ENCODE data around the gene BCAS3.
"Not testable (repeated sequence)": the region's sequence is repeated elsewhere in the genome, so short reads cannot be mapped to it uniquely, and the experiment has no call there.

The BCAS3 gene

DNA sequence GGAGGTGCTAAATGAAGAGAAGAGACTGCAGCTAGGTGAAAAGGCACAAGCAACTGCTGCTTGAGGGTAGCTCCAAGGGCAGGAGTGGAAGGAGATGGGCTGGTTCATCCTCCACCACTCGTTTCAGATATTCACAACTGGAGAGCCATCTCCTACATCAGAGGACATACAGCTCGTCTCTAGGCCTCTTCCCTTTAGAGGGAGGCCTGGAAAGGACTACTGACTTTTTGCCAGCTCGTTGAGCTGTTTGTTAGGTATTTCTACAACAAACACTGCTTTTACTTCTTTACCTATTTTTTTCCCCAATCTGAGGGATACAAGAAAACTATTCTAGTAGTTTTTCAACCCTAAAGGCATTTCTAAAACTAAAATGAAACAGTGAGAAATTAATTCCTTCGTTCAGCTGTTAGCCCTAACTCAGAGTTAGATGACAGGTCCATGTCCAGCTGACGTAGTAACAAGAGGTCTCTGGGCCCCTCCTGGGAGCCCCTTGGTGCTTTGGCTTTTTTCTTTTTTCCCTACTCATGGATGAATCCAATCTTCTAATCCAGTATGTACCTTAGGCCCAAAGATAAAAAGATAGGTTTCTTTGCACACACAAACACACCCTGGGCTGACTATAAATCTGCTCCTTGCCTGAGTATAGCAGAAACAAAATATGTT, 674.2 kb downstream of the BCAS3 start:
- no peaks in the 10 kb centered on the region for H3K36me3 ChIP-seq (ENCODE audit: insufficient read depth, low read length)
- no peaks in the 10 kb centered on the region for H3K9me3 ChIP-seq (ENCODE audit: low read length)
- H3K4me1 ChIP-seq (ENCODE audit: insufficient read depth, low read length), result no peaks in the 10 kb centered on the region
- H3K27ac ChIP-seq (ENCODE audit: low read depth, low read length), result no peak overlapping the region
- no peak overlapping the region for H3K9ac ChIP-seq (ENCODE audit: low read length)
- H3K4me3 ChIP-seq (ENCODE audit: low read depth in 1 of 2, low read length in 2 of 2), result no peak overlapping the region
- H3K27me3 ChIP-seq (ENCODE audit: control insufficient read depth in 1 of 2, insufficient read depth in 2 of 2, low read length in 2 of 2), result no peaks in the 10 kb centered on the region

DNA sequence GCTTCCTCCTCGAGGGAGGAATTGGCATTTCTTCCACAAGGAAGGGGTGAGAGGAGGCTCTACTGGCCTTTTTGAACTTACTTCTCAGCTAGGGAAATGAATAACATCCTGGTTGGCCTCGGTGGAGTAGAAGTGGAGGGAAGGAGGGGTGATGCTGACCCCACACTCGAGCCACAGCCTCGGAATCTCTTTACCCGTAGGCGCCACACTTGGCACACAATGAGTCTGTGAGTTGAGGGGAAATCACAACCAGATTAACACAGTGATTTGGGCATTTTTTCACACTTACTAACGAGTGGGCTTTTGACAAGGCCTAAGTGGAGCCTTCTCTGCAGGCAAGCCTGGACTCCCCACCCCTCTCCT, 674.7 kb downstream of the BCAS3 start:
- H3K27me3 ChIP-seq (ENCODE audit: control insufficient read depth in 1 of 2, insufficient read depth in 2 of 2, low read length in 2 of 2), result no peaks in the 10 kb centered on the region
- no peaks in the 10 kb centered on the region for H3K36me3 ChIP-seq (ENCODE audit: insufficient read depth, low read length)
- no peak overlapping the region for H3K9ac ChIP-seq (ENCODE audit: low read length)
- no peaks in the 10 kb centered on the region for H3K4me1 ChIP-seq (ENCODE audit: insufficient read depth, low read length)
- H3K9me3 ChIP-seq (ENCODE audit: low read length), result no peaks in the 10 kb centered on the region
- H3K27ac ChIP-seq (ENCODE audit: low read depth, low read length), result no peak overlapping the region
- no peak overlapping the region for H3K4me3 ChIP-seq (ENCODE audit: low read depth in 1 of 2, low read length in 2 of 2)

DNA sequence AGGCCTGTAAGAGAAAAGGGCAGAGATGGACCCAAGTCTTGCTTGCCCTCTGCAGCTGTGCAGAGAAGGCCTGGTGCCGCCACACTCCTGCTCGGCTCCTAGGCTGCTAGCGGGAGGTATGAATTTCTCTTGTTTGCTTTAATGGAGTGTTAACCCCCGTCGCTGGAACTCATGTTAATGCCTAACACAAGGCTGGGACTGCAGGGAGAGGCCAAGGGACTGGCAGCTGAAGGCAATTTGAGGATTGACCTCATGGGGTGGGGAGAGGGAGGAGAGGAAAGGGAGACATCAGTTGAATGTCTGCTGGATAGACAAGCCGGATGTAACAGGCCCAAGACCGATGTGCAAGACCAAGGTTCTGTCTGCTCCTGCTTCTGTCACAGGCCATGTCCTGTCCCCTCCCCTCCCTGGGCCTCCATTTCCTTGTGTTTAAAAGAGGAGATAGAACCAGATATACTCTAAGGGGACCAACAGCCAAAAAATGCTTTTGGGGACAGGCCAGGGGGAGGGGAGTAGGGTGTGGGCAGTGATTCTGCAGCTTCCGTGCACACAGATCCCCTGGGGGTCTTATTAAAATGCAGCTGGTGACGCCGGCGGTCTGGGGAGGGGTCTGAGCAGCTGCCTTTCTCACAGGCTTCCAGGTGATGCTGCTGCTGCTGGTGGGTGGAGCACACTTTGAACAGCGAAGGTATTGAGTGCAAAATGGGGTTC, 675.3 kb downstream of the BCAS3 start:
- Histone ChIP-seq H3K4me1 (ENCODE audit: insufficient read depth, low read length) (no peaks in the 10 kb centered on the region), H3K27me3 (ENCODE audit: control insufficient read depth in 1 of 2, insufficient read depth in 2 of 2, low read length in 2 of 2) (no peaks in the 10 kb centered on the region), H3K27ac (ENCODE audit: low read depth, low read length) (no peak overlapping the region), H3K4me3 (ENCODE audit: low read depth in 1 of 2, low read length in 2 of 2) (no peak overlapping the region), H3K9ac (ENCODE audit: low read length) (no peak overlapping the region), H3K9me3 (ENCODE audit: low read length) (no peaks in the 10 kb centered on the region), H3K36me3 (ENCODE audit: insufficient read depth, low read length) (no peaks in the 10 kb centered on the region)

DNA sequence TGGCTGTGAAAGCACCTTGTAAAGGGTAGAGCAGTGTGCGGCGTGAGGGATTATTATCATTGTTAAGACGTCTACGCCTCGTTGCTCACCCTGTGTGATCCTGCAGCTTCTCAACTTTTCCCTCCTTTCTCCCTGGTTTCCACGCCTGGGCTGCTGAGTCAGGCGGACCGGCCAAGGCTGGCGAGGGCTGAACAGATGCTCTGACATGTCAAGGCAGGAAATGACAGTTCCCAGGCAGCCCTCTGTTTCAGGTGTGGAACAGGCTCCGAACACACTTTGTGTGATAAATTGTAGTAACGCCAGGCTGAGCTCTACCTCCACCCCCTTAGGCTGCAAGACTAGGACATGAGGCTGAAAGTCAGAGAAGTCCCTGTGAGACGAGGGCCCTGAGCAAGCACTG, 676.0 kb downstream of the BCAS3 start:
- H3K36me3 ChIP-seq (ENCODE audit: insufficient read depth, low read length), result no peaks in the 10 kb centered on the region

DNA sequence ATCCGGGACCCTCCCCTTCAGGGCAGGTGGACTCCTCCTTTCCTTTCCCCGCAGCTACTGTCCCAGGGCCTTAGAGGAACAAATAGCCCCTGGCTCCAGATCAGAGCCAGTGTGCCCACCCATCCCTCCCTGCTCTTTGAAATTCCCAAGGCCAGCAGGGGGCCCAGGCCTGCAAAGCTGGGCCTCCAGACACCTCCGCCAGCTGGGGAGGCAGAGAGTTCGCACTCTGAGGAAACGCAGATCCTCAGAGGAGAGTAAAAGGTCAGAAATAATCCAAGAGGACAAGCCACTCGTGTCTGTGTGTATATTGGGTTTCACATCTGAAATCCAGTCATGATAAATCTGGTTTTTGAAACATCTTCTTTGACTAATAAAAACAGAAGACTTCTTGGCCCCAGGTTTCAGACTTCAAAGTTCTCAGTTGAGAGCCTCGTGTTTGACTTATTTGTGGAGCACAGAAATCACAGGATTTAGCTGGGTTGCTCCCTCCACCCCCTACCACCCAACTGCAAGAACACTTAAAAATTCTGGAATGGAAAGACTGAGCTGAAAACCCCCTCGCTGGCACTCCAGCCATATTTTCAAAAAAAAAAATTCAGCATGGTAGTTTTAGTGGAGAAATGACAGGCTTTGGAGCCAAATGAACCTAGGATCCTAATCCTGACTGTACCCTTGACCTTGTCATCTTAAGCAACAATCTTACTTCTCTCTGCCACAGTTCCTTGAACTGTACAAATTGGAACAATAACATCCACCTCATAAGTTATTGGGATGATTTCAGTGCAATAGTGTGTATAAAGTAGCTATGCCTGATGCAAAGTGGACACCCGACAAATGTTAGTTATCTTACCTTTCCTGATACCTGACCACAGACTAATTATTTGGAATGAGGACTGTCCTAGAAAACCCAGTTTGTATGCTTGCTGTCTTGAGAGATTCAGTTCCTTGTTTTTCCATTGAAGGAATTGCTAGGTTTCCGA, 677.5 kb downstream of the BCAS3 start:
- H3K4me3 ChIP-seq (ENCODE audit: low read depth in 1 of 2, low read length in 2 of 2), result no peak overlapping the region

More for the DNA sequence above, 676.0 kb downstream of the BCAS3 start:
- Histone ChIP-seq H3K27ac (ENCODE audit: low read depth, low read length) (no peak overlapping the region), H3K9me3 (ENCODE audit: low read length) (no peaks in the 10 kb centered on the region), H3K4me3 (ENCODE audit: low read depth in 1 of 2, low read length in 2 of 2) (no peak overlapping the region), H3K27me3 (ENCODE audit: control insufficient read depth in 1 of 2, insufficient read depth in 2 of 2, low read length in 2 of 2) (no peaks in the 10 kb centered on the region), H3K4me1 (ENCODE audit: insufficient read depth, low read length) (no peaks in the 10 kb centered on the region), H3K9ac (ENCODE audit: low read length) (no peak overlapping the region)

DNA sequence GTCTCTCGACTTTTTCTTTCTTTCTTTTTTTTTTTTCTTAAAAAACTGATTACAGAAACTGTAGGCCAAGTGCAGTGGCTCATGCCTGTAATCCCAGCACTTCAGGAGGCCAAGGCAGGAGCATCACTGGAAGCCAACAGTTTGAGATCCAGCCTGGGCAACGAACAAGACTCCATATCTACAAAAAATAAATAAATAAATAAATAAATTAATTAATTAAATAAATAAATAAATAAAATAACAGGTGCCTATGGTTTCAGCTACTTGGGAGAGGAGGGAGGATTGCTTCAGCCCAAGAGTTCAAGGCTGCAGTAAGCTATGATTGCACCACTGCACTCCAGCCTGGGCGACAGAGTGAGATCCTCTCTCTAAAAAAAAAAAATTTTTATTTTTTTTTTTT, 679.4 kb downstream of the BCAS3 start:
- not testable (repeated sequence) for H3K4me3 ChIP-seq (ENCODE audit: low read depth in 1 of 2, low read length in 2 of 2); H3K9ac ChIP-seq (ENCODE audit: low read length); H3K36me3 ChIP-seq (ENCODE audit: insufficient read depth, low read length); H3K27ac ChIP-seq (ENCODE audit: low read depth, low read length); H3K4me1 ChIP-seq (ENCODE audit: insufficient read depth, low read length); H3K27me3 ChIP-seq (ENCODE audit: control insufficient read depth in 1 of 2, insufficient read depth in 2 of 2, low read length in 2 of 2); H3K9me3 ChIP-seq (ENCODE audit: low read length)

More for the DNA sequence above, 677.5 kb downstream of the BCAS3 start:
- Histone ChIP-seq H3K27ac (ENCODE audit: low read depth, low read length) (no peak overlapping the region), H3K9me3 (ENCODE audit: low read length) (no peaks in the 10 kb centered on the region), H3K9ac (ENCODE audit: low read length) (no peak overlapping the region), H3K27me3 (ENCODE audit: control insufficient read depth in 1 of 2, insufficient read depth in 2 of 2, low read length in 2 of 2) (no peaks in the 10 kb centered on the region), H3K36me3 (ENCODE audit: insufficient read depth, low read length) (no peaks in the 10 kb centered on the region), H3K4me1 (ENCODE audit: insufficient read depth, low read length) (no peaks in the 10 kb centered on the region)

DNA sequence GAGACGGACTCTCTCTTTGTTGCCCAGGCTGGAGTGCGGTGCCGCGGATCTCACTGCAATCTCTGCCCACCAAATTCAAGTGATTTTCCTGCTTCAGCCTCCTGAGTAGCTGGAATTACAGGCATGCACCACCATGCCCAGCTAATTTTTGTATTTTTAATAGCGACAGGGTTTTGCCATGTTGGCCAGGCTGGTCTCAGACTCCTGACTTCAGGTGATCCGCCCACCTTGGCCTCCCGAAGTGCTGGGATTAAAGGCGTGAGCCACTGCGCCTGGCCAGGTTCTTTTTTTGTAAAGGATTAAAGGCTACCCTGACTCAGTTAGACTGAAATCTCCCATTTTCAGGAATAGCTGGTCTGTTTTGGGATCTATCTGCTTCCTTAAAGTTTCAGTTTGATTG, 681.9 kb downstream of the BCAS3 start:
- not testable (repeated sequence) for H3K9me3 ChIP-seq (ENCODE audit: low read length); H3K27ac ChIP-seq (ENCODE audit: low read depth, low read length); H3K36me3 ChIP-seq (ENCODE audit: insufficient read depth, low read length)

DNA sequence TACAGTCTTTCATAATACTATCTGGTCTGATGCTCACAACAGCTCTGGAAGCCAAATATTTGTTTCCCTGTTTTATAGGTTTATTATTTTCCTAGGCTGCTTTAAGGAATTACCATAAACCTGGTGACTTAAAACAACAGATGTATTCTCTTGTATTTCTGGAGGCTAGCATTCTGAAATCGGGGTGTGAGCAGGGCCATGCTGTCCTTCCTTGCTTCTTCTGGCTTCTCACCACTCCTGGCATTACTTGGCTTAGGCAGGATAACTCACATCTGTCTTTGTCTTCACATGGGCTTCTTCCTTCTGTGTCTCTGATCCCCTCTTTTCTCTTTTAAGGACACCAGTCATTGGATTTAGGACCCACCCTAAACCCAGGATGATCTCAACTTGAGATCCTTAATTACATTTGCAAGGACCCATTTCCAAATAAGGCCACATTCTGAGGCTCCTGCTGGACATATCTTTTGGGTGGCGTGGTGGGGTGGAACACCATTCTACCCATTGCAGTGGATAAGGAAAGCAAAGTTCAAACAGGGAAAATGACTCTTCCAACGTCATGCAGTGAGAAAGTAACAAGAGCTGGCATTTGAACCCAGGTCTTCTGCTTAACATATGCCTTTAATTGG, 682.8 kb downstream of the BCAS3 start:
- H3K4me1 ChIP-seq (ENCODE audit: insufficient read depth, low read length), result no peaks in the 10 kb centered on the region
- no peaks in the 10 kb centered on the region for H3K9me3 ChIP-seq (ENCODE audit: low read length)
- no peaks in the 10 kb centered on the region for H3K36me3 ChIP-seq (ENCODE audit: insufficient read depth, low read length)
- H3K4me3 ChIP-seq (ENCODE audit: low read depth in 1 of 2, low read length in 2 of 2), result no peak overlapping the region
- H3K27ac ChIP-seq (ENCODE audit: low read depth, low read length), result no peak overlapping the region
- H3K9ac ChIP-seq (ENCODE audit: low read length), result no peak overlapping the region
- H3K27me3 ChIP-seq (ENCODE audit: control insufficient read depth in 1 of 2, insufficient read depth in 2 of 2, low read length in 2 of 2), result no peaks in the 10 kb centered on the region

More for the DNA sequence above, 681.9 kb downstream of the BCAS3 start:
- H3K27me3 ChIP-seq (ENCODE audit: control insufficient read depth in 1 of 2, insufficient read depth in 2 of 2, low read length in 2 of 2); H3K9ac ChIP-seq (ENCODE audit: low read length); H3K4me1 ChIP-seq (ENCODE audit: insufficient read depth, low read length); H3K4me3 ChIP-seq (ENCODE audit: low read depth in 1 of 2, low read length in 2 of 2): not testable (repeated sequence)

DNA sequence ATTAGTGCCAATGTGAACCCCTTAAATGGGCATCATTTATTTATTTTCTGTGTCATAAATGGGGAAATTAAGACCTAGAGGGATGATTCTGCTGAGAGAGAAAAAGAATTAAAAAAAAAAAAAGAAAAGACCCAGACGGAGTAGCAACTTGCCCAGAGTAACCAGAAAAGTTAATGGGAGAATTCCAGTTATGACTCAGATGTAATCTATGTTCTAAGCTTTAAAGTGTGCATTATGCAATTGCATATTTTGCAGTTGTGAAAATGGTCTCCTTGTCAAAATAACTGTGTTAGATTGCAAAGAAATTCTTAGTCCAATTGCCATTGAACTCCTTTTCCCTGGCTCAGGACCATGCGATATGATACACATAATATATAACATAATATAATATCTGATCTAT, 683.4 kb downstream of the BCAS3 start:
- H3K4me3 ChIP-seq (ENCODE audit: low read depth in 1 of 2, low read length in 2 of 2), result no peak overlapping the region
- H3K27ac ChIP-seq (ENCODE audit: low read depth, low read length), result no peak overlapping the region
- no peaks in the 10 kb centered on the region for H3K9me3 ChIP-seq (ENCODE audit: low read length)
- H3K9ac ChIP-seq (ENCODE audit: low read length), result no peak overlapping the region
- no peaks in the 10 kb centered on the region for H3K36me3 ChIP-seq (ENCODE audit: insufficient read depth, low read length)
- H3K4me1 ChIP-seq (ENCODE audit: insufficient read depth, low read length), result no peaks in the 10 kb centered on the region
- no peaks in the 10 kb centered on the region for H3K27me3 ChIP-seq (ENCODE audit: control insufficient read depth in 1 of 2, insufficient read depth in 2 of 2, low read length in 2 of 2)

DNA sequence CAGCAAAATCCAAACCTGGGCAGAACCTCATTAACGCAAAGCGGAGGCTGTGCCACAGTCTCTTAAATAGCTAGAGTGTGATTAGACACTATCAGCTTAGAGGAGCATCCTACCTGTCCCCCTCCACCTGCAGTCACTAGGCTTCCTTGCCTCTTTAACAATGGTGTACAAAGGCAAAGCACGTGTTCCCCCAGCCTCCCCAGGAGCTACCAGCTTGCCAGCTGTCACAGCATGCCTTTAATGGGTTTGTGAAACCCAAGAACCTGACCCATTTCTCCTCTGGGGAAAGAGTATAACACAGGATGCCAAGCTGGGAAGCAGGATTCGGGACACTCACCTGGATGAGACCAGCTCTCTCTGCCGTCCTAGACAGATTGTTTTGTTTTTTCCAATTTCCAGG, 684.7 kb downstream of the BCAS3 start:
- H3K9me3 ChIP-seq (ENCODE audit: low read length), result no peaks in the 10 kb centered on the region
- H3K27ac ChIP-seq (ENCODE audit: low read depth, low read length), result no peak overlapping the region
- no peaks in the 10 kb centered on the region for H3K27me3 ChIP-seq (ENCODE audit: control insufficient read depth in 1 of 2, insufficient read depth in 2 of 2, low read length in 2 of 2)

More for the DNA sequence above, 684.7 kb downstream of the BCAS3 start:
- H3K4me3 ChIP-seq (ENCODE audit: low read depth in 1 of 2, low read length in 2 of 2), result no peak overlapping the region
- no peak overlapping the region for H3K9ac ChIP-seq (ENCODE audit: low read length)
- no peaks in the 10 kb centered on the region for H3K4me1 ChIP-seq (ENCODE audit: insufficient read depth, low read length)
- no peaks in the 10 kb centered on the region for H3K36me3 ChIP-seq (ENCODE audit: insufficient read depth, low read length)
